Neural cell (in vitro differentiated cells): ENCODE measurements around the gene GAS7. TPM values are rescaled to one million over a fixed set of nuclear protein-coding genes. Genes with fewer than 3 reads are reported as not detected.

Experiments used
- H2AFZ ChIP-seq: fragments of 200-600, 300-800 bp; sonication (generic), shearing (Covaris generic); 2 replicates; pipeline ENCODE4 v1.6.0; 2014; ENCODE audit warnings: low read depth, mild to moderate bottlenecking, antibody characterized with exemption, low read length, moderate library complexity
- H3F3A ChIP-seq: fragments of 200-600 bp; shearing (Covaris generic); 2 replicates; pipeline ENCODE4 v1.6.1; 2016; ENCODE audit warnings: mild to moderate bottlenecking, moderate library complexity, mixed read lengths, antibody characterized with exemption, low read length; ENCODE audit not compliant: insufficient read depth, poor library complexity, severe bottlenecking
- H3K27ac ChIP-seq: fragments of 200-600, 300-800 bp; sonication (generic), shearing (Covaris generic); 2 replicates; pipeline ENCODE4 v1.5.1; 2014; ENCODE audit warnings: mild to moderate bottlenecking, low read length, moderate library complexity
- H3K27me3 ChIP-seq: fragments of 300-800, 200-600 bp; sonication (generic), shearing (Covaris generic); 2 replicates; pipeline ENCODE4 v1.6.0; 2014; ENCODE audit warnings: mild to moderate bottlenecking, low read depth, low read length, moderate library complexity; ENCODE audit not compliant: insufficient read depth
- H3K36me3 ChIP-seq: fragments of 300-800, 200-600 bp; sonication (generic), shearing (Covaris generic); 2 replicates; pipeline ENCODE4 v1.5.1; 2014; ENCODE audit warnings: mild to moderate bottlenecking, antibody characterized with exemption, low read length, moderate library complexity; ENCODE audit not compliant: insufficient read depth
- H3K4me2 ChIP-seq: fragments of 300-800, 200-600 bp; sonication (generic), shearing (Covaris generic); 2 replicates; pipeline ENCODE4 v1.6.0; 2014; ENCODE audit warnings: mild to moderate bottlenecking, low read length
- H3K4me3 ChIP-seq: fragments of 300-800, 200-600 bp; sonication (generic), shearing (Covaris generic); 2 replicates; pipeline ENCODE4 v1.5.1; 2014; ENCODE audit warnings: mild to moderate bottlenecking, low read length, moderate library complexity
- H3K79me2 ChIP-seq: fragments of 200-600 bp; shearing (Covaris generic); replicated peaks from 2 replicates; pipeline ENCODE4 v1.6.0; 2014; ENCODE audit warnings: mild to moderate bottlenecking, low read length, moderate library complexity; ENCODE audit not compliant: insufficient read depth
- H3K9ac ChIP-seq: fragments of 300-800, 200-600 bp; sonication (generic), shearing (Covaris generic); 2 replicates; pipeline ENCODE4 v1.6.1; 2016; ENCODE audit warnings: mild to moderate bottlenecking, low read length, mixed read lengths
- H3K9me2 ChIP-seq: fragments of 200-600 bp; shearing (Covaris generic); 2 replicates; pipeline ENCODE4 v1.6.1; 2016; ENCODE audit warnings: mild to moderate bottlenecking, low read length, mixed read lengths; ENCODE audit not compliant: insufficient read depth
- H3K9me3 ChIP-seq: fragments of 200-600, 300-800 bp; sonication (generic), shearing (Covaris generic); 2 replicates; pipeline ENCODE4 v1.6.1; 2016; ENCODE audit warnings: mild to moderate bottlenecking, mixed run types, low read length, moderate library complexity, mixed read lengths
- H4K20me1 ChIP-seq: fragments of 200-600 bp; shearing (Covaris generic); 2 replicates; pipeline ENCODE4 v1.6.1; 2016; ENCODE audit warnings: mild to moderate bottlenecking, mixed run types; ENCODE audit not compliant: insufficient read depth
- CTCF ChIP-seq: fragments of 450-650 bp; IDR thresholded peaks from 2 replicates; pipeline ENCODE4 v1.5.1; 2014; ENCODE audit warnings: antibody characterized with exemption, mild to moderate bottlenecking, moderate library complexity; ENCODE audit not compliant: poor library complexity, severe bottlenecking
- EP300 ChIP-seq: fragments of 450-650 bp; conservative IDR thresholded peaks from 2 replicates; pipeline ENCODE4 v1.6.1; 2014; ENCODE audit warnings: antibody characterized with exemption, mild to moderate bottlenecking, moderate library complexity; ENCODE audit not compliant: poor library complexity, severe bottlenecking
- EZH2 ChIP-seq: fragments of 200-600, 300-800 bp; shearing (Covaris generic), sonication (generic); IDR thresholded peaks from 2 replicates; pipeline ENCODE4 v1.6.1; 2014; ENCODE audit warnings: antibody characterized with exemption, low read length, borderline replicate concordance, mild to moderate bottlenecking; ENCODE audit not compliant: insufficient read depth, poor library complexity, severe bottlenecking
- MXI1 ChIP-seq: fragments of 450-650 bp; conservative IDR thresholded peaks from 2 replicates; pipeline ENCODE4 v1.6.1; 2014; ENCODE audit warnings: antibody characterized with exemption, mild to moderate bottlenecking; ENCODE audit not compliant: poor library complexity, severe bottlenecking
- POLR2AphosphoS5 ChIP-seq: IDR thresholded peaks from 2 replicates; pipeline ENCODE4 v1.6.1; 2012
- RAD21 ChIP-seq: fragments of 450-650 bp; conservative IDR thresholded peaks from 2 replicates; pipeline ENCODE4 v1.6.1; 2014; ENCODE audit warnings: antibody characterized with exemption, mild to moderate bottlenecking, moderate library complexity
- REST ChIP-seq: IDR thresholded peaks from 2 replicates; pipeline ENCODE4 v1.6.1; 2012; ENCODE audit warnings: borderline replicate concordance
- SMC3 ChIP-seq: fragments of 450-650 bp; conservative IDR thresholded peaks from 2 replicates; pipeline ENCODE4 v1.6.1; 2014; ENCODE audit warnings: antibody characterized with exemption, mild to moderate bottlenecking, moderate library complexity; ENCODE audit not compliant: poor library complexity
- TAF1 ChIP-seq: IDR thresholded peaks from 2 replicates; pipeline ENCODE4 v1.6.1; 2012; ENCODE audit warnings: low read depth
- polyA plus RNA-seq: library from polyadenylated mRNA; depleted of rRNA; stranded (reverse); fragments of >200 nt; gene quantifications from 2 replicates; pipeline ENCODE4 v1.2.3, GENCODE V29; 2014

GAS7 gene
- polyA plus RNA-seq, 1 donor from 2014 or later: 23.6 TPM

GRCh38 chr17:10120109-10120485 lies 78.3 kb downstream of the GAS7 start:
- Histone ChIP-seq H3F3A (no peaks in the 10 kb centered on the region), H2AFZ (no peak overlapping the region), H3K4me3 (no peak overlapping the region), H3K4me2 (no peak overlapping the region), H3K79me2 (no peaks in the 10 kb centered on the region), H3K9me3 (peaks cover 3% of the 10 kb centered on the region), H3K27me3 (no peaks in the 10 kb centered on the region), H3K27ac (no peak overlapping the region), H3K9me2 (no peaks in the 10 kb centered on the region), H3K36me3 (no peaks in the 10 kb centered on the region), H4K20me1 (no peaks in the 10 kb centered on the region), H3K9ac (no peak overlapping the region)
- TF ChIP-seq POLR2AphosphoS5 (no peak), RAD21 (no peak), REST (no peak), EZH2 (no peak), SMC3 (no peak), TAF1 (no peak), CTCF (no peak), MXI1 (no peak), EP300 (no peak)

GRCh38 chr17:10119203-10120108 lies 79.0 kb downstream of the GAS7 start:
- H3K36me3 ChIP-seq: no peaks in the 10 kb centered on the region
- no peaks in the 10 kb centered on the region for H3K27me3 ChIP-seq
- H3K4me2 ChIP-seq: no peak overlapping the region
- no peak overlapping the region for H2AFZ ChIP-seq
- no peaks in the 10 kb centered on the region for H3K79me2 ChIP-seq
- no peak overlapping the region for H3K4me3 ChIP-seq
- H3K9me3 ChIP-seq: peaks cover 3% of the 10 kb centered on the region
- no peak for TF ChIP-seq MXI1
- TF ChIP-seq RAD21: no peak
- no peak for TF ChIP-seq EZH2
- TF ChIP-seq CTCF: no peak
- no peaks in the 10 kb centered on the region for H4K20me1 ChIP-seq
- H3F3A ChIP-seq: no peaks in the 10 kb centered on the region
- H3K27ac ChIP-seq: no peak overlapping the region
- H3K9ac ChIP-seq: no peak overlapping the region
- no peaks in the 10 kb centered on the region for H3K9me2 ChIP-seq
